Mesenchymal stem cell (in vitro differentiated cells and primary cell): ENCODE results near the gene CYTH1.
A peak's percentile ranks its signal among the peaks of the same experiment; 100 is the strongest.

Source experiments
- DNase-seq: peaks from one replicate; pipeline ENCODE4 v3.0.0-alpha.2; 2013
- H2AFZ ChIP-seq: one replicate; pipeline ENCODE4 v1.6.1; 2013; ENCODE audit warnings: low read depth, mild to moderate bottlenecking, control low read depth, inconsistent platforms, low read length, moderate library complexity
- H2AK5ac ChIP-seq: 2 replicates; pipeline ENCODE4 v1.6.1; 2013; ENCODE audit warnings: low read length, moderate library complexity, mild to moderate bottlenecking, inconsistent platforms; ENCODE audit not compliant: severe bottlenecking
- H2BK120ac ChIP-seq: one replicate; pipeline ENCODE4 v1.6.1; 2013; ENCODE audit warnings: low read depth, mild to moderate bottlenecking, inconsistent platforms, low read length, moderate library complexity
- H2BK12ac ChIP-seq, 2 experiments: one replicate each; pipeline ENCODE4 v1.6.1; 2013; ENCODE audit warnings: inconsistent platforms in 2 of 2, low read length in 2 of 2, mild to moderate bottlenecking in 2 of 2, moderate library complexity in 2 of 2, control low read depth in 1 of 2
- H2BK15ac ChIP-seq: one replicate; pipeline ENCODE4 v1.6.1; 2013; ENCODE audit warnings: mild to moderate bottlenecking, low read depth, inconsistent platforms; ENCODE audit not compliant: poor library complexity, severe bottlenecking
- H2BK5ac ChIP-seq: 2 replicates; pipeline ENCODE4 v1.6.1; 2013; ENCODE audit warnings: low read depth, mild to moderate bottlenecking, low read length, control low read depth, inconsistent platforms; ENCODE audit not compliant: poor library complexity, severe bottlenecking
- H3K14ac ChIP-seq, 2 experiments: one replicate each; pipeline ENCODE4 v1.6.1; 2013; ENCODE audit warnings: inconsistent platforms in 2 of 2, low read length in 2 of 2, control low read depth in 1 of 2, mild to moderate bottlenecking in 1 of 2, moderate library complexity in 1 of 2
- H3K18ac ChIP-seq, 2 experiments: one replicate each; pipeline ENCODE4 v1.6.1; 2013; ENCODE audit warnings: inconsistent platforms in 2 of 2, low read length in 2 of 2, control low read depth in 1 of 2, low read depth in 1 of 2, mild to moderate bottlenecking in 1 of 2
- H3K23ac ChIP-seq, 2 experiments: one replicate each; pipeline ENCODE4 v1.6.1; 2013; ENCODE audit warnings: inconsistent platforms in 2 of 2, low read length in 2 of 2, mild to moderate bottlenecking in 2 of 2, moderate library complexity in 2 of 2, control low read depth in 1 of 2
- H3K27ac ChIP-seq: 2 replicates; pipeline ENCODE4 v1.5.1; 2013; ENCODE audit warnings: mild to moderate bottlenecking, moderate library complexity, low read length, control low read depth, inconsistent platforms; ENCODE audit not compliant: poor library complexity, severe bottlenecking
- H3K27me3 ChIP-seq, 2 experiments: 2 replicates each; pipeline versions ENCODE4 v1.6.1 to v1.7.0; 2013; ENCODE audit warnings: low read length in 2 of 2, mild to moderate bottlenecking in 2 of 2, moderate library complexity in 2 of 2, control low read depth in 1 of 2, inconsistent platforms in 1 of 2; ENCODE audit not compliant: control insufficient read depth in 1 of 2, insufficient read depth in 1 of 2
- H3K36me3 ChIP-seq, 2 experiments: 2 replicates each; pipeline versions ENCODE4 v1.6.1 to v1.7.0; 2013; ENCODE audit warnings: low read length in 2 of 2, control low read depth in 1 of 2, inconsistent platforms in 1 of 2, low read depth in 1 of 2, mild to moderate bottlenecking in 1 of 2; ENCODE audit not compliant: insufficient read depth in 2 of 2, control insufficient read depth in 1 of 2
- H3K4ac ChIP-seq, 2 experiments: one replicate each; pipeline ENCODE4 v1.6.1; 2013; ENCODE audit warnings: inconsistent platforms in 2 of 2, low read length in 2 of 2, mild to moderate bottlenecking in 2 of 2, moderate library complexity in 2 of 2, control low read depth in 1 of 2, low read depth in 1 of 2
- H3K4me1 ChIP-seq: 2 replicates; pipeline ENCODE4 v1.6.1; 2013; ENCODE audit warnings: low read depth, low read length, control low read depth; ENCODE audit not compliant: control insufficient read depth, insufficient read depth
- H3K4me2 ChIP-seq: 2 replicates; pipeline ENCODE4 v1.6.1; 2013; ENCODE audit warnings: low read length, mild to moderate bottlenecking, inconsistent platforms; ENCODE audit not compliant: poor library complexity, severe bottlenecking
- H3K4me3 ChIP-seq, 2 experiments: 2 replicates each; pipeline versions ENCODE4 v1.5.1 to v1.7.0; 2013; ENCODE audit warnings: low read length in 2 of 2, mild to moderate bottlenecking in 2 of 2, control low read depth in 1 of 2, low read depth in 1 of 2; ENCODE audit not compliant: insufficient read depth in 1 of 2
- H3K79me1 ChIP-seq: replicated peaks from 2 replicates; pipeline ENCODE4 v1.6.1; 2013; ENCODE audit warnings: mild to moderate bottlenecking, control low read depth, low read length, inconsistent platforms; ENCODE audit not compliant: poor library complexity, severe bottlenecking
- H3K9ac ChIP-seq: 2 replicates; pipeline ENCODE4 v1.7.0; 2013; ENCODE audit warnings: mild to moderate bottlenecking, low read length, moderate library complexity
- H3K9me3 ChIP-seq: 2 replicates; pipeline ENCODE4 v1.7.0; 2013; ENCODE audit warnings: mild to moderate bottlenecking, low read length; ENCODE audit not compliant: control insufficient read depth
- H4K8ac ChIP-seq: one replicate; pipeline ENCODE4 v1.6.1; 2013; ENCODE audit warnings: inconsistent platforms, mild to moderate bottlenecking, low read length, moderate library complexity
- H4K91ac ChIP-seq: one replicate; pipeline ENCODE4 v1.6.1; 2013; ENCODE audit warnings: mild to moderate bottlenecking, low read length, inconsistent platforms
- WGBS: methylation state at CpG from one replicate; pipeline ENCODE4 v1.1.7; 2013; ENCODE audit warnings: mixed read lengths; 5-methylcytosine and 5-hydroxymethylcytosine counted together

CYTH1 gene

DNA sequence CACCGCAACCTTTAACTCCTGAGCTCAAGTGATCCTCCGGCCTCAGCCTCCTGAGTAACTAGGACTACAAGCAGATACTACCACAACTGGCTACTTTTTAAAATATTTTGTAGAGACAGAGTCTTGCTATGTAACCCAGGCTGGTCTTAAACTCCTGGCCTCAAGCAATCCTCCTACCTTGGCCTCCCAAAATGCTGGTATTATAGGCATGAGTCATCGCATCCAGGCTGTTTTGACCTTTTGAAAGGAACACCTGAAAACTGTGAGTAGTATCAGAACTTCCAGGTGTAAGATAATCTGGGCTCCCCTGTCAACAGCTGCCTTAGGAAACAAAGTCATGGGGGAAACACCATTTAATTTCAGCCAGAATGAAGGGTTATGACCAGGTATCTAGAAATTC, 77.5 kb downstream of the CYTH1 start:
- no peak overlapping the region for H2BK15ac ChIP-seq
- H3K18ac ChIP-seq: no peak overlapping the region
- peaks cover 3% of the 10 kb centered on the region for H3K4me1 ChIP-seq
- no peak overlapping the region for H3K4me3 ChIP-seq
- H3K27me3 ChIP-seq: no peaks in the 10 kb centered on the region
- no peak overlapping the region for H2AK5ac ChIP-seq
- no peaks in the 10 kb centered on the region for H3K9me3 ChIP-seq
- no peak overlapping the region for H2AFZ ChIP-seq
- no peak overlapping the region for H2BK120ac ChIP-seq
- DNase-seq: no peak
- WGBS: 92% methylated on average over 2 of the region's 3 CpGs
- H4K8ac ChIP-seq: no peak overlapping the region
- H3K9ac ChIP-seq: no peak overlapping the region
- no peak overlapping the region for H2BK5ac ChIP-seq
- no peak overlapping the region for H3K27ac ChIP-seq
- H3K4ac ChIP-seq: no peak overlapping the region
- no peak overlapping the region for H3K14ac ChIP-seq
- H2BK12ac ChIP-seq: no peak overlapping the region
- H4K91ac ChIP-seq: no peak overlapping the region
- H3K36me3 ChIP-seq: peaks cover 19 to 74% of the 10 kb centered on the region in 2 experiments
- no peak overlapping the region for H3K23ac ChIP-seq
- H3K4me2 ChIP-seq: no peak overlapping the region
- H3K79me1 ChIP-seq: peaks cover 12% of the 10 kb centered on the region

DNA sequence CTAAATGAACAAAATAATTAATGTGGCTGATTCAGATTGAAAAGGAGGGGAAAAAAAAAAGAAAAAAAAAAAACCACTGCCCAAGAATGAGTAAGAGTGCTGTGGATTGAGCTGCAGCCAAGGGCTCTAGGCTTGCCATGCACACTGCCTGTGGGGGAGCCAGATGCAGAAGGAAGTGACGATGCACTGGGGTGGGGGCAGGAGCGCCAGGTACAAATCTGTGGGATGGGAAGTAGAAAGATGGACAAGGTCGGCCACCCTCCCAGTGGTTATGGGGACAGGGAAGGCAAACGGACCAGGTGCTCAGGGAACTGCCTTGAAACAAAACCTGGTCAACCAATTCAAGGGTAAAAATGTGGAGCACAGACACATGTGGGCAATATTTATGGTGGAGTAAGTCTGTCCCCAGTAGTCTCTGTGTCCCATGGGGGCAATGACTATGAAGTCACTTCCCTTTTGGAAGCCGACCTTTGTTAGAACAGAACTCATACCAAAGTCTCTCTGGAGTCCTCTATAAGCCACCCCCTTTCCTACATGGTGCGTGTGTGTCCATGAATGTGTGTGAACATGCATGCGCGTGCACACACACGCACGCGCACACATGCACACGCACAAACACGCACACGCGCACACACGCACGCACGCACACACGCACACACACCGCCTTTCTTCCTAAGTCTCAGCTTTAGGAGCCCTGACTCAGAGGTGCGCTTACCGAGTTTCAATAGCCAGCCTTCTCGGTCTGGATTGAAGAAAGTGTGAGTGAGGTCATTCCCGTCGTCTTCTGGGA, 84.3 kb downstream of the CYTH1 start:
- no peak overlapping the region for H3K9ac ChIP-seq
- no peak overlapping the region for H2BK5ac ChIP-seq
- H2AK5ac ChIP-seq: no peak overlapping the region
- no peak overlapping the region for H3K14ac ChIP-seq
- no peak overlapping the region for H3K4me3 ChIP-seq
- no peak overlapping the region for H4K91ac ChIP-seq
- no peak overlapping the region for H2BK12ac ChIP-seq
- no peaks in the 10 kb centered on the region for H3K27me3 ChIP-seq
- no peak overlapping the region for H3K4me2 ChIP-seq
- 97% methylated on average over 23 of the region's 25 CpGs for WGBS
- H3K4ac ChIP-seq: no peak overlapping the region
- DNase-seq: no peak
- no peak overlapping the region for H2BK120ac ChIP-seq
- peaks cover 2% of the 10 kb centered on the region for H3K4me1 ChIP-seq
- peaks cover 2% of the 10 kb centered on the region for H3K79me1 ChIP-seq
- no peak overlapping the region for H2AFZ ChIP-seq
- no peak overlapping the region for H2BK15ac ChIP-seq
- H3K9me3 ChIP-seq: no peaks in the 10 kb centered on the region
- no peak overlapping the region for H3K18ac ChIP-seq
- no peak overlapping the region for H3K27ac ChIP-seq
- H3K23ac ChIP-seq: no peak overlapping the region
- peaks cover 27 to 78% of the 10 kb centered on the region in 2 experiments for H3K36me3 ChIP-seq
- no peak overlapping the region for H4K8ac ChIP-seq

DNA sequence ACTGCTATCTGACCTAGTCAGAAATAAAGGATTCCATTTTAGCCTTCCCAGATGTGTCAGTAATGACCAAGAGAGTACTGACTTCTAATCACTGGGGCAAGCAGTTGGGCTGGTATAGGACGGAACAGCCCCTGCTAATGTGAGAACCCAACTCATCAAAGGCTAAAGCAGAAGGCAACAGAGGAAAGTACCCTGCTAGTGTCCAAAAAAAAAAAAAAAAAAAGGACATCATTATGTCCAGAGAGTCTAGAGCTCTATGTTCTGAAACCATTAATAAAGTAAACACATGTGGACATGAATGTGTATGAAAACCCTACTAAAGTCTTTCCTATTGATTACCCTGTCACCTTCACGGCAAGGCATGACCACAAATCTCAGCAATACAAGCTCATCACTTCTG, 85.0 kb downstream of the CYTH1 start:
- no peak overlapping the region for H2BK120ac ChIP-seq
- H4K91ac ChIP-seq: no peak overlapping the region
- no peak overlapping the region for H3K23ac ChIP-seq
- peaks cover 1% of the 10 kb centered on the region for H3K79me1 ChIP-seq
- H3K9me3 ChIP-seq: no peaks in the 10 kb centered on the region
- no peak overlapping the region for H2BK15ac ChIP-seq
- H3K4me3 ChIP-seq: no peak overlapping the region
- no peak overlapping the region for H2AK5ac ChIP-seq
- no peak overlapping the region for H3K27ac ChIP-seq
- no peak overlapping the region for H3K18ac ChIP-seq
- no peak overlapping the region for H2BK12ac ChIP-seq
- H4K8ac ChIP-seq: no peak overlapping the region
- H3K36me3 ChIP-seq: peaks cover 34 to 79% of the 10 kb centered on the region in 2 experiments
- no peak overlapping the region for H2BK5ac ChIP-seq
- no peak overlapping the region for H3K4me2 ChIP-seq
- H3K4me1 ChIP-seq: peaks cover 2% of the 10 kb centered on the region
- H3K4ac ChIP-seq: no peak overlapping the region
- no peaks in the 10 kb centered on the region for H3K27me3 ChIP-seq
- no CpG with 5 or more reads among the region's 2 CpGs for WGBS
- H3K14ac ChIP-seq: no peak overlapping the region
- no peak overlapping the region for H2AFZ ChIP-seq
- no peak for DNase-seq
- peak overlapping the region; percentile 15 for H3K9ac ChIP-seq

DNA sequence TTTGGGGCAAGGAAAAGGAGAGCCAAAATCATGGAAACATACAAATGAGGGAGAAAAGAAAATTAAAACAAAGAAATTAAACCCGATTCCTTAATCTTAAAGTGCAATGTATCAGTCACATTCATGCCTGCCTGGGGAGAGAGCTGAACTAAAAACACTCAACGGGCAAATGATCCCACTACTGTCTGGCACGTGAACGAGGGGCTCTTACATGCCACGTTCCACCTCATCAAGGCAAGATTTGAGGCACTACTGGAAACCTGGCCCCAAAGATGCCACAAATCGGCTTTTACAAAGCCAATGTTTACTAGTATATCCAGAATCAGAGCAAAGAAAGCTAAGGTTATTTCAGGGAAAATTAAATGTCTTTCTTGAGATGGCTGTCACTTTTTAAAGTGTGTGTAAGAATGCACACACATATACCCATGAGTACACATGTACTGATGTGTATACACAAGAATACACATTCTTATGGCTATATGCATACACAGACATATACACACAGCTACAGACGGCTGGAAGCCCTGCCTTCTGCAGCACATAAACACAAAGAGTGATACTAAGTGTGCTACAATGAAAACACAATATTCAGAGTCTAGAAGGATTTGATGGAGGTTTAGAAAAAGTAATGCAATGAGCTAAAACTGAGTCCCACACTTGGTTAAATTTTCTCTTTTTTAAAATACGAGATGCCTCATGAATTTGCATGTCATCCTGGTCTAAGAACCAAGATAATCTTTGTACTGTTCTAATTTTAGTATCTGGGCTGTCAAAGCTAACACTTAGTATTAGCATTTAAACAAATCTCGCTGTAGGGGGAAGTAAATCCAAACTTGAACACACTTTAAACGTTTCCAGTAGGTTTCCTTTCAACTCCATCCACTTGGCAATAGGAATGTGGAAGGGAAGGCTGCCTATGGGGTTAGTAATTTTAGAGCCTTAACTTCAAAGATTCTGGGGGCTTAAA, 85.8 kb downstream of the CYTH1 start:
- H3K4me1 ChIP-seq: peaks cover 2% of the 10 kb centered on the region
- no peak overlapping the region for H3K4me2 ChIP-seq
- WGBS: 97% methylated on average over 5 of the region's 10 CpGs
- no peak overlapping the region for H3K4ac ChIP-seq
- no peak overlapping the region for H2AK5ac ChIP-seq
- no peak overlapping the region for H3K27ac ChIP-seq
- H4K8ac ChIP-seq: no peak overlapping the region
- H2BK12ac ChIP-seq: no peak overlapping the region
- no peak for DNase-seq
- no peak overlapping the region for H3K9ac ChIP-seq
- no peaks in the 10 kb centered on the region for H3K9me3 ChIP-seq
- no peaks in the 10 kb centered on the region for H3K27me3 ChIP-seq
- H2BK15ac ChIP-seq: no peak overlapping the region
- peaks cover 30 to 79% of the 10 kb centered on the region in 2 experiments for H3K36me3 ChIP-seq
- no peak overlapping the region for H2BK120ac ChIP-seq
- H2AFZ ChIP-seq: no peak overlapping the region
- no peaks in the 10 kb centered on the region for H3K79me1 ChIP-seq
- no peak overlapping the region for H3K23ac ChIP-seq
- H4K91ac ChIP-seq: no peak overlapping the region
- H3K4me3 ChIP-seq: no peak overlapping the region
- H3K14ac ChIP-seq: no peak overlapping the region
- no peak overlapping the region for H2BK5ac ChIP-seq
- H3K18ac ChIP-seq: no peak overlapping the region
